ENCODE measurements around the gene KIF3A.

KIF3A gene

DNA sequence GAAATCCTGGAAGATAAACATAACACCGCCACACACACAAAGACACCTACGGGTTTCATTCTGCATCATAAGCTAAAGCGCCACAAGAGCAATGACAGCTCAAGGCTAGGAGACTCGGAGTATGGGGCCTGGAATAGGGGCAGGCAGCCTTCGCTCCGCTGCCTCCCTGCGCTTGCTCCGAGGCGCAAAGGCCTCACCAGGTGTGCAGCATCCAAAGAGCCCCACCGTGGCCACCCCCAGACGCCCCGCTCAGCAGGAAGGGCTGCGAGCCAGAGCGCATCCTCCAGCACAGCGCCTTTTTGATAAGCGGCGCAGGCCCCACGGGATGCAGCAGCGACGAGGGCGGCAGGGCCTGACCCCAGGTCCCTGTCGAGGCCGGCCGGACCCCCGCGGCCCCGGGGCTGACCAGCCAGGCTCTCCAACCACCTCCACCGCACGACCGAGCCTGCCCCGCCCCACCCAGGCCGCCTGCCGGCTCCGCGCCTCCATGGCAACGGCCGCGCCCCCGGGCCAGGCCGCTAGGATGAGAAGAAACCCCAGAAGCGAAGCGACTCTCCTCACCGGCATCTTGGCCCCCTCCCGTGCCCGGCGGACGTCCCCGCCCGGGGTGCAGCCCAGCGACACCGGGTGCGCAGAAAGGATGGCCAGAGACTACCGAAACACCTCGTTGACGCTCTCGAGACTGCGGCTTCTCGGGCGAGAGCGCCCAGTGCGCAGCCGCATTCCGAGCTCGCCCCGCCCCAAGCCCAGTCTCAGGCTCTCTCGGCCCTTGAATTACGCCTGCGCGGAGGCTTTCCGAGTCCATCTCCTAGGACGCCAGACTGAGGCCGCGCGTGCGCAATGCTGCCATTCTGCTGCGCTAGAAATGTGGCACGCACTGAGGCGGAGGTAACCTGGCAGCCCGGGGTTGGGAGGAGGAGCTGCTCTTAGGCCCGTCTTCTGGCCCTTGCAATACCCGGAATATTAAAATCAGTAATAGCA, at the start of gene KIF3A:
Gene KIF3A, minus strand, starts transcription at position 694 of the 981 bp plus-strand sequence. Its CDS starts 127 bp downstream, at position 567.
- TF ChIP-seq, protein P1, sequence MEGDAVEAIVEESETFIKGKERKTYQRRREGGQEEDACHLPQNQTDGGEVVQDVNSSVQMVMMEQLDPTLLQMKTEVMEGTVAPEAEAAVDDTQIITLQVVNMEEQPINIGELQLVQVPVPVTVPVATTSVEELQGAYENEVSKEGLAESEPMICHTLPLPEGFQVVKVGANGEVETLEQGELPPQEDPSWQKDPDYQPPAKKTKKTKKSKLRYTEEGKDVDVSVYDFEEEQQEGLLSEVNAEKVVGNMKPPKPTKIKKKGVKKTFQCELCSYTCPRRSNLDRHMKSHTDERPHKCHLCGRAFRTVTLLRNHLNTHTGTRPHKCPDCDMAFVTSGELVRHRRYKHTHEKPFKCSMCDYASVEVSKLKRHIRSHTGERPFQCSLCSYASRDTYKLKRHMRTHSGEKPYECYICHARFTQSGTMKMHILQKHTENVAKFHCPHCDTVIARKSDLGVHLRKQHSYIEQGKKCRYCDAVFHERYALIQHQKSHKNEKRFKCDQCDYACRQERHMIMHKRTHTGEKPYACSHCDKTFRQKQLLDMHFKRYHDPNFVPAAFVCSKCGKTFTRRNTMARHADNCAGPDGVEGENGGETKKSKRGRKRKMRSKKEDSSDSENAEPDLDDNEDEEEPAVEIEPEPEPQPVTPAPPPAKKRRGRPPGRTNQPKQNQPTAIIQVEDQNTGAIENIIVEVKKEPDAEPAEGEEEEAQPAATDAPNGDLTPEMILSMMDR (conservative IDR thresholded peaks at IDR 0.05; ENCODE audit: low read depth): no peak
- POLR2A ChIA-PET (ENCODE audit: low non-redundant PET): interaction anchor here (0.6 to 1.0 kb wide), 4 partner anchors 9 to 80 kb away, joined by 3 to 4 read pairs (median 4); no protein-coding TSS in a partner anchor
- DNase-seq (ENCODE audit: low spot score): peak; percentile 100
- CTCF ChIA-PET: interaction anchor here (1.1 to 1.3 kb wide), 2 partner anchors 83 to 350 kb away, joined by 3 read pairs; no protein-coding TSS in a partner anchor
- H3K27ac ChIP-seq: peak within 1 kb of the TSS; percentile 63

DNA sequence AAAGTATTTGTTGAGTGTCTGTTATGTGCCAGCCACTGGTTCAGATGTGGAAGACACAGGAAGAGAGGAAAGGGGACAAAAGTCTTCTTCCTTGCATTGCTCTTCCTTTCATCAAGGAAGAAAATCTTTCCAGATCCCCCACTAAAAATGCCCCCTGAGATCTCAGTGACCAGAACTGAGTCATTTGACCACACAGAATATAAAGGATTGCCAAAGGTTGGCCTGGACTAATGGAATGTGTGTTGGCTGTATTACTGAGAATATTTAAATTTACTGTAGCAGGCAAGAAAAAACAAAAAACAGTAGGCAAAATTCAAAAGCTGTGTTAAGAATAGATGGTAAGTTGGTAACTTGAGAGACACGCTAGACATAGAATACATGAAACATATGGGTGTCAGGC, 49.7 kb upstream of the KIF3A start:
- ChIA-PET POLR2A (ENCODE audit: low non-redundant PET) (no interaction called here), CTCF (interaction anchor here (0.7 kb wide), 1 partner anchor 260 kb away, joined by 3 read pairs; no protein-coding TSS in a partner anchor)
- TF ChIP-seq, protein P1 (conservative IDR thresholded peaks at IDR 0.05; ENCODE audit: low read depth): no peak
- no peak overlapping the region for H3K27ac ChIP-seq
- DNase-seq (ENCODE audit: low spot score): no peak

DNA sequence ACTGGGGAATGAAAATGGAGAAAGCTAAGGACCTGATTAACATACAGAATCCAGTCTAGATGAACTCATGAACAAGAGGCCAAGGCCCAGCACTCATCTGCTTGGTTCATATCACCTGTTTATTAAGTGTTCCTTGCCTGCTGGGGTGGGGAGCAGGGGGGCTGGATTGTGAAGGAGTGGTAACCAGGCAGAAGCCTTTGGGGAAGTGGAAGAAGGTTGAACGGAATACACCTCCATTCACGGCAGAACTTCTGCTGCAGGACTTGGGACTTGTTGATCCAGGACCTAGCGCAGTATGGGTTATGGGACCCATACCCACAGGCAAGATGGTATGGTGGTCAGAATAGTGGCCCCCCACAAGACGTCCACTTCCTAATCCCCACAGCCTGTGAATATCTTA, 48.5 kb upstream of the KIF3A start:
- DNase-seq (ENCODE audit: low spot score): no peak
- ChIA-PET CTCF (no interaction called here), POLR2A (ENCODE audit: low non-redundant PET) (no interaction called here)
- TF ChIP-seq, protein P1 (conservative IDR thresholded peaks at IDR 0.05; ENCODE audit: low read depth): no peak
- no peak overlapping the region for H3K27ac ChIP-seq

DNA sequence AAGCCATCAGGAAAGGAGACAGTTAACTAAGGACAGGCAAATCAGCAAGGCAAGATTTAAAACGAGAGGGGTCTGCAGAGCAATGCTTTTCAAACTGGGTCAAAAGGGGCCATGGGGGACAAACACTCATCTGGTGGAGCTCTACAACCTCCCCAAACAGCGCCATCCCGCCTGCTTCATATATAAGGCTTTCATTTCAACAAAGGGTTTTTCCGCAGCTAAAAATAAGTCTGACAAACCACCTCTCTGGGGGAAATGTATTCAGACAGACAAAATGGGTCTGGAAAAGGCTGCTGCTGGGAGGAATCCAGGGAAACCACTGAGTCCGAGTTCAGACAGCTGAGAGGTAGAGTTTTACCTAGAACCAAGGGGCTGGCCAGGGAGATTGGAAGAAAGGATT, 48.0 kb upstream of the KIF3A start:
- CTCF ChIA-PET: interaction anchor here (0.6 to 1.1 kb wide), 3 partner anchors 29 to 65 kb away, joined by 3 to 4 read pairs (median 4); no protein-coding TSS in a partner anchor
- TF ChIP-seq, protein P1 (conservative IDR thresholded peaks at IDR 0.05; ENCODE audit: low read depth): no peak
- H3K27ac ChIP-seq: no peak overlapping the region
- POLR2A ChIA-PET (ENCODE audit: low non-redundant PET): no interaction called here
- no peak for DNase-seq (ENCODE audit: low spot score)

DNA sequence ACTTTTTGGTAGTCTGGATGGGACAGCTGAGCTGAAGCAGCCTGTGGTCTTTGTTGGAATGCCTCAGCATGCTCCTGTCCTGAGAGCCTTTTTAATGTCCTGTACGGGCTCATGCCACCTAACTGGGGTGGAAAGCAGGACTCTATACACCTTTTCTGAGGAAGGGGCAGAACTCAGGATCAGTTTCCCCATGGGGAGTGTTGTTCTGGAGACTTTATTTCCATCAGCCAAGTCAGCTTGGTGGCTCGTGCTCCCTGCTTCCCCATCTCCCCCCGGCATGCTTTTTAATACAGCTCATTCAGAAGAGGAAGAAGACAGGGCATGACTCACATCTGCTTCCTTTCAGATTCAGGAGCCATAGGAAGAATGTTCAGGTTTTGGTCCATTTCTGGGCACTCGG, 44.8 kb upstream of the KIF3A start:
- CTCF ChIA-PET: interaction anchor here (0.7 kb wide), 1 partner anchor 821 kb away, joined by 4 read pairs; no protein-coding TSS in a partner anchor
- POLR2A ChIA-PET (ENCODE audit: low non-redundant PET): no interaction called here
- TF ChIP-seq, protein P1 (conservative IDR thresholded peaks at IDR 0.05; ENCODE audit: low read depth): no peak
- peak; percentile 57 for DNase-seq (ENCODE audit: low spot score)
- H3K27ac ChIP-seq: no peak overlapping the region

DNA sequence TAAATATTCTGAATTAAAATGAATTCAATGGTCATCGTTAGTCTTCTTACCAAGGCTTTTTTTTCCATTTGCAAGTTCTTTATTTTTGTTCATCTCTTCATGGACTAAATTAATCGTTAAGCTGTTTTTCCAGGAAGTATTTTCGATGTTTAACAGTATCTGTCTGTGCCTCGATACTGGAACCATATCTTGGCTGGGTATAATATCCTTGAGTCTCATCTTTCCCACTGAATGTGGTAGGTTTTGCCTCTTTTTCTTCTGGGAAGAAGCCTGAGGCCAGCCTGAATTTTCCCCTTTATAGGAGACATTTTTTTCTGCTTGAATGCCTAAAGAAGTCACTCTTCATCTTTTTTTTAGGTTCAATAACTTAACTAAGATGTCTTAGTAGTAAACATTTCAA, 43.7 kb upstream of the KIF3A start:
- DNase-seq (ENCODE audit: low spot score): no peak
- TF ChIP-seq, protein P1 (conservative IDR thresholded peaks at IDR 0.05; ENCODE audit: low read depth): no peak
- ChIA-PET POLR2A (ENCODE audit: low non-redundant PET) (interaction anchor here (0.6 kb wide), 1 partner anchor 13 kb away, joined by 3 read pairs; no protein-coding TSS in a partner anchor), CTCF (interaction anchor here (0.7 kb wide), 1 partner anchor 66 kb away, joined by 3 read pairs; no protein-coding TSS in a partner anchor)
- H3K27ac ChIP-seq: no peak overlapping the region

Data from RWPE1 (cell line).